Measurements from ENCODE around the gene EIF2B2. TPM values are rescaled to one million over a fixed set of nuclear protein-coding genes. Genes with fewer than 3 reads are reported as not detected.

The EIF2B2 gene
- 33.5 and 42.0 TPM in 2 replicates for total RNA-seq (2014; rRNA removed; shearing (Covaris generic))
- total RNA-seq (2022) = 49.8 and 53.8 TPM in 2 replicates
- Bru-seq, nascent RNA = percentile 80 among the genes with signal in this experiment
- percentile 69 among the genes with signal in this experiment for BruChase-seq, experiment 1, labeled RNA remaining after a 6-hour chase
- percentile 70 among the genes with signal in this experiment for BruChase-seq, experiment 2, labeled RNA remaining after a 2-hour chase
- long read RNA-seq, full-length matches to known transcripts = 47 of 55 reads
- long read RNA-seq, partial matches to known transcripts = 6 of 55 reads
- long read RNA-seq, other reads (novel, unspliced or antisense) = 2 of 55 reads

DNA sequence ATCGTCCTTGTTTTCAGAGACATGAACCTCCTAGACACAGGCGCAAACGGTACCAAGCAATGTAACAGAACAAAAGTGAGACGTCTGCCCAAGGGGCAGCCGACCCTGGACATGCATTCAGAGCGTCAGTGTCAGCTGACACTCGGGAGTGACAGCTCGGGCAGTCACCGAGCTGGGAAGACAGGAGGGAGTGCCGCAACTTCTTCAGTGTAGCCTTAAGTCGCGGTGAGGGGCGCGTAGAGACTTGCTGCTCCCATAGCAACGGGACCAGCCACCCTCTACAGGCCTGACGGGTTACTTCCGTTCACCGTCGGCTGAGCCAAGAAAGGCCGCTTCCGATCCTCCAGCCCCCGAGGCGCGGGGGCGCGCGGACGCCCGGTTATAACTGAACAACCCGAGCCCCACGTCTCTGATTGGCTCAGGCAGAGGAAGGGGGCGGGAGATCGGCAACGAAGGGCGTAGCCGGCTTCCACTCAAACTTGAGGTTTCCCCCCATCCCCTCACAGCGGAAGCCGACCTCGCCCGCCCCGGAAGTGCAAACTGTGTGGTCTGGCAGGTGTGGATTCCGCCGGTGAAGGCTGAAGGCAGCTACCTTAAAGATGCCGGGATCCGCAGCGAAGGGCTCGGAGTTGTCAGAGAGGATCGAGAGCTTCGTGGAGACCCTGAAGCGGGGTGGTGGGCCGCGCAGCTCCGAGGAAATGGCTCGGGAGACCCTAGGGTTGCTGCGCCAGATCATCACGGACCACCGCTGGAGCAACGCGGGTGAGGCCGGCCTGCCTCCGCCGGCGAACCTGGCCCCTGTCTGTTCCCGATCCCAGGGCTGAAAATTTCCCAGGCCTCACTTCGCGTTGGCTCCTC lies at the start of gene EIF2B2:
Gene EIF2B2 (plus strand): TSS at position 530 of the 858 bp plus-strand sequence. CDS start 70 bp downstream, at position 600.
- Histone ChIP-seq H3K27ac (ENCODE audit: low read depth, low read length, poor library complexity, severe bottlenecking) (peak within 1 kb of the TSS; percentile 64), H3K9me2 (ENCODE audit: insufficient read depth, low read length) (no peaks in the 10 kb centered on the region), H3K4me2 (ENCODE audit: low read length) (peak within 1 kb of the TSS; percentile 81), H2AFZ (ENCODE audit: low read length) (peak within 1 kb of the TSS; percentile 94), H3K36me3 (ENCODE audit: insufficient read depth, low read length) (peaks cover 37% of the 10 kb centered on the region), H3K79me2 (ENCODE audit: insufficient read depth, low read depth, low read length) (peaks cover 22% of the 10 kb centered on the region), H3K4me1 (ENCODE audit: insufficient read depth, low read length, poor library complexity, severe bottlenecking) (peaks cover 15% of the 10 kb centered on the region), H3K9me3 (ENCODE audit: low read length) (peaks cover 12% of the 10 kb centered on the region; the same call in 1 of the 2 replicates), H4K20me1 (ENCODE audit: insufficient read depth, low read length) (no peaks in the 10 kb centered on the region), H3K4me3 (ENCODE audit: low read depth, low read length, poor library complexity, severe bottlenecking) (peak within 1 kb of the TSS; percentile 92)
- no TSS peak for BruUV-seq (replicated peaks)
- DNase-seq (ENCODE audit: low spot score) = peak; percentile 99
- ChIA-PET POLR2A (interaction anchor here (0.6 to 1.6 kb wide), 8 partner anchors 10 to 1559 kb away, joined by 3 to 6 read pairs (median 3); no protein-coding TSS in a partner anchor), CTCF (ENCODE audit: unreplicated experiment) (interaction anchor here (1.4 kb wide), 1 partner anchor 20 kb away, joined by 3 read pairs; no protein-coding TSS in a partner anchor)
- intact Hi-C loops (cut with micrococcal nuclease; ENCODE audit: unreplicated experiment) = loop anchor here (1.0 kb wide), 2 partner anchors 56 to 66 kb away; no protein-coding TSS in a partner anchor
- TF ChIP-seq EZH2phosphoT487 (IDR thresholded peaks at IDR 0.05; ENCODE audit: borderline replicate concordance, low read depth, low read length) (no peak), CTCF (conservative IDR thresholded peaks at IDR 0.05; ENCODE audit: low read length) (no peak)

DNA sequence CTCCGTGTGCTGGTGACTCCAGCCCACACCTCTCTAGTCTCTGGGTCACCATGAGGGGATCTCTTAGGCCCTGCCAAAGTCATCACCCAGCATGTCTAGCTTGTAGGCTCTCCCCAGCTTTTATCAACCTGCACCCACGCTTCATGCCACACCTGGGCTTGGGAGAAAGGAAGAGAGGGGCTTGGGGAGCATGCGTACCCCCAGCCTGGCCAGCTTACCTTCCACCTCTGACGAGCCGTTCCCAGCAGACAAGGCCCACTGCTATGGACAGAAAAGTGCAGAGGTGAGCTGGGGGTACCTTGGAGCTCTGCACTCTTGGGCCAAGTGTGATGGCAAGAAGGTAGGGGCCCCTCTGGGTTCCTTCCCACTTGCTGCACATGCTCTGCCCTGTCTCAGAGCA lies 49.0 kb upstream of the EIF2B2 start:
- Histone ChIP-seq H3K36me3 (ENCODE audit: insufficient read depth, low read length) (no peaks in the 10 kb centered on the region), H4K20me1 (ENCODE audit: insufficient read depth, low read length) (no peaks in the 10 kb centered on the region), H3K27ac (ENCODE audit: low read depth, low read length, poor library complexity, severe bottlenecking) (no peak overlapping the region), H3K4me2 (ENCODE audit: low read length) (no peak overlapping the region), H3K9me3 (ENCODE audit: low read length) (no peaks in the 10 kb centered on the region), H3K4me1 (ENCODE audit: insufficient read depth, low read length, poor library complexity, severe bottlenecking) (no peaks in the 10 kb centered on the region), H3K4me3 (ENCODE audit: low read depth, low read length, poor library complexity, severe bottlenecking) (no peak overlapping the region), H2AFZ (ENCODE audit: low read length) (no peak overlapping the region), H3K9me2 (ENCODE audit: insufficient read depth, low read length) (no peaks in the 10 kb centered on the region), H3K79me2 (ENCODE audit: insufficient read depth, low read depth, low read length) (no peaks in the 10 kb centered on the region)
- no peak for DNase-seq (ENCODE audit: low spot score)
- BruUV-seq (replicated peaks) = no TSS peak
- POLR2A ChIA-PET = interaction anchor here (0.8 to 1.5 kb wide), 2 partner anchors 88 to 91 kb away, joined by 3 read pairs; no protein-coding TSS in a partner anchor
- intact Hi-C loops (cut with micrococcal nuclease; ENCODE audit: unreplicated experiment) = no loop called here
- TF ChIP-seq EZH2phosphoT487 (IDR thresholded peaks at IDR 0.05; ENCODE audit: borderline replicate concordance, low read depth, low read length) (no peak), CTCF (conservative IDR thresholded peaks at IDR 0.05; ENCODE audit: low read length) (no peak)
- CTCF ChIA-PET (ENCODE audit: unreplicated experiment) = no interaction called here
